PFSK-1 (cell line): ENCODE measurements around the gene ANKFY1.

ENCODE experiments used
- FOXP2 ChIP-seq: optimal IDR thresholded peaks from 2 replicates; pipeline ENCODE3; 2011; ENCODE audit warnings: borderline replicate concordance, control low read depth, inconsistent platforms; ENCODE audit not compliant: insufficient read depth; ENCODE audit errors: extremely low read length, extremely low read depth
- POLR2AphosphoS5 ChIP-seq: IDR thresholded peaks from 2 replicates; pipeline ENCODE4 v1.6.1; 2012; ENCODE audit warnings: low read depth, mild to moderate bottlenecking, control low read depth, low read length, moderate library complexity
- SIN3A ChIP-seq: IDR thresholded peaks from 2 replicates; pipeline ENCODE4 v1.6.1; 2012; ENCODE audit warnings: mild to moderate bottlenecking, low read length, moderate library complexity, borderline replicate concordance; ENCODE audit not compliant: insufficient read depth
- TAF1 ChIP-seq: IDR thresholded peaks from 2 replicates; pipeline ENCODE4 v1.6.1; 2012; ENCODE audit warnings: low read length, control low read depth, borderline replicate concordance; ENCODE audit not compliant: insufficient read depth
- TF ChIP-seq, protein P1 (sequence below), 2 experiments: IDR thresholded peaks; 2 replicates each; pipeline versions ENCODE4 v1.6.1 to v1.8.0; 2011 to 2012; ENCODE audit warnings: low read depth in 2 of 2, low read length in 2 of 2, control low read depth in 1 of 2, inconsistent platforms in 1 of 2, mild to moderate bottlenecking in 1 of 2, moderate library complexity in 1 of 2; ENCODE audit not compliant: insufficient read depth in 1 of 2

The ANKFY1 gene

DNA sequence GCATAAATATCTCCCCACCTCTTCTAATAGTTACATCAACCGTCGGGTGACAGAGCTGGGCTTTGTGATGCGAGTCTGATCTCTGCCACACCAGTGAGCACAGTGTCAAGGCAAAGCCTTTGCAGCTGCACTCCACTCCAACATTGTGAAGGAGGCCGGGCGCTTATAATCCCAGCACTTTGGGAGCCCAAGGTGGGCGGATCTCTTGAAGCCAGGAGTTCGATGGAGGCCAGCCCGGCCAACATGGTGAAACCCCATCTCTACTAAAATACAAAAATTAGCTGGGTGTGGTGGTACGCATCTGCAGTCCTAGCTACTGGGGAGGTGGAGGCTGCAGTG is 101.8 kb downstream of the ANKFY1 start:
- TF ChIP-seq POLR2AphosphoS5, result no peak; the same call in 1 of the 2 replicates
- TF ChIP-seq, protein P1, sequence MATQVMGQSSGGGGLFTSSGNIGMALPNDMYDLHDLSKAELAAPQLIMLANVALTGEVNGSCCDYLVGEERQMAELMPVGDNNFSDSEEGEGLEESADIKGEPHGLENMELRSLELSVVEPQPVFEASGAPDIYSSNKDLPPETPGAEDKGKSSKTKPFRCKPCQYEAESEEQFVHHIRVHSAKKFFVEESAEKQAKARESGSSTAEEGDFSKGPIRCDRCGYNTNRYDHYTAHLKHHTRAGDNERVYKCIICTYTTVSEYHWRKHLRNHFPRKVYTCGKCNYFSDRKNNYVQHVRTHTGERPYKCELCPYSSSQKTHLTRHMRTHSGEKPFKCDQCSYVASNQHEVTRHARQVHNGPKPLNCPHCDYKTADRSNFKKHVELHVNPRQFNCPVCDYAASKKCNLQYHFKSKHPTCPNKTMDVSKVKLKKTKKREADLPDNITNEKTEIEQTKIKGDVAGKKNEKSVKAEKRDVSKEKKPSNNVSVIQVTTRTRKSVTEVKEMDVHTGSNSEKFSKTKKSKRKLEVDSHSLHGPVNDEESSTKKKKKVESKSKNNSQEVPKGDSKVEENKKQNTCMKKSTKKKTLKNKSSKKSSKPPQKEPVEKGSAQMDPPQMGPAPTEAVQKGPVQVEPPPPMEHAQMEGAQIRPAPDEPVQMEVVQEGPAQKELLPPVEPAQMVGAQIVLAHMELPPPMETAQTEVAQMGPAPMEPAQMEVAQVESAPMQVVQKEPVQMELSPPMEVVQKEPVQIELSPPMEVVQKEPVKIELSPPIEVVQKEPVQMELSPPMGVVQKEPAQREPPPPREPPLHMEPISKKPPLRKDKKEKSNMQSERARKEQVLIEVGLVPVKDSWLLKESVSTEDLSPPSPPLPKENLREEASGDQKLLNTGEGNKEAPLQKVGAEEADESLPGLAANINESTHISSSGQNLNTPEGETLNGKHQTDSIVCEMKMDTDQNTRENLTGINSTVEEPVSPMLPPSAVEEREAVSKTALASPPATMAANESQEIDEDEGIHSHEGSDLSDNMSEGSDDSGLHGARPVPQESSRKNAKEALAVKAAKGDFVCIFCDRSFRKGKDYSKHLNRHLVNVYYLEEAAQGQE (IDR thresholded peaks at IDR 0.05; ENCODE audit: insufficient read depth in 1 of 2, low read depth in 2 of 2, low read length in 2 of 2), result no peak
- no peak for TF ChIP-seq SIN3A
- TF ChIP-seq FOXP2, result no peak
- no peak for TF ChIP-seq TAF1

DNA sequence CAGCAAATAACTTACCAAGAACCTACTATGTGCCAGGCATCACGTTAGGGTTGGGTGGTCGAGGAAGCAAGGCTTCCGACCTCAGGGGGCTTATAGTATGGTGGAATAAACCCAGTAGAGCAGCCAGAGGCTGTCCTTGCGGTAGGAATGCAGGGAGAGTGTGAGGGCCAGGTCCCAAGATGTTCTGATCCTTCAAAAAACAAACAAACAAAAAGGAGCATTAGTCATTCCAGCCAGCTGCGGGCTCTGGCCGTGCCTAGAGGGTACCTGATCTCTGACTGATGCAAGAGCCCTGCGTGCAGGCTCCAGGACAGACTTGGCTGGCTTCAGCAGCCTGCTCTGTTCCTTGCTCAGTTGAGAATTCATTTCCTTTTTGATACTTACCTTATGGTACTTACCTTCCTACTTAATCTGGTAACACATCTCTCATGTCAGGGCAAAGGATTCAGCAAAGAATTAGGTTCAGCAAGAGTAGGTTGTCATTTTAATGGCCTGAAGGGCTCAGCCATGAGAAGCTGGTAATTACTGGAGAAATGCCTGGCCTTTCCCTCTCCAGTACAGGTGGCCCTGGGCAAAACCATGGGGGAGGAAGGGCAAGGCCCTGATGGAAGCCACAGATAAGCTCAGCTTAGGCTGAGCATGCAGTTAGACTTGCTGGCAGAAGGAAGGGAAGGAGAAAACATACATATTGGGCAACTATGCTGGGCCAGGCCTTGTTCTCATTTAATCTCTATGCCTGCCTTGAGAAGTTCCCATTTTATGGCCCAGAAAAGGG is 102.4 kb downstream of the ANKFY1 start:
- peak; percentile 51 for TF ChIP-seq FOXP2
- TF ChIP-seq SIN3A, result peak; percentile 69; the same call in 1 of the 2 replicates
- no peak for TF ChIP-seq POLR2AphosphoS5
- TF ChIP-seq TAF1, result peak; percentile 23; the same call in 1 of the 2 replicates
- TF ChIP-seq, protein P1 (IDR thresholded peaks at IDR 0.05; ENCODE audit: insufficient read depth in 1 of 2, low read depth in 2 of 2, low read length in 2 of 2), result no peak

DNA sequence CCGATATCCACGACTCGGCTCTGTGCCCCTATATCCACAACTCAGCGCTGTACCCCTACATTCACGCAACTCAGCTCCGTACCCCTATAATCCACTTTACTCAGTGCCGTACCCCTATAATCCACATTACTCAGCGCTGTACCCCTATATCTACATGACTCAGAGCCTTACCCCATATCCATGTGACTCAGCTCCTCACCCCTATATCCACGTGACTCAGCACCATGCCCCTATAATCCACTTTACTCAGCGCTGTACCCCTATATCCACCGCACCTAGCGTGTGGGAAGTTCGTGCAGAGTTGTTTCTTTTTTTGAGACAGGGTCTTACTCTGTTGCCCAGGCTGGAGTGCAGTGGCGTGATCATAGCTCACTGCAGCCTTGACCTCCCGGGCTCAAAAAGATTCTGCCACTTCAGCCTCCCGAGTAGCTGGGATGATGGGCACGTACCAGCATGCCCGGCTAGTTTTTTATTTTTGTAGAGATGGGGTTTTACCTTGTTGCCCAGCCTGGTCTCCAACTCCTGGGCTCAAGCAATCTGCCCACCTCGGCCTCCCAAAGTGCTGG is 103.4 kb downstream of the ANKFY1 start:
- no peak for TF ChIP-seq TAF1
- no peak for TF ChIP-seq POLR2AphosphoS5
- TF ChIP-seq FOXP2, result no peak
- TF ChIP-seq, protein P1 (IDR thresholded peaks at IDR 0.05; ENCODE audit: insufficient read depth in 1 of 2, low read depth in 2 of 2, low read length in 2 of 2), result no peak
- no peak for TF ChIP-seq SIN3A

DNA sequence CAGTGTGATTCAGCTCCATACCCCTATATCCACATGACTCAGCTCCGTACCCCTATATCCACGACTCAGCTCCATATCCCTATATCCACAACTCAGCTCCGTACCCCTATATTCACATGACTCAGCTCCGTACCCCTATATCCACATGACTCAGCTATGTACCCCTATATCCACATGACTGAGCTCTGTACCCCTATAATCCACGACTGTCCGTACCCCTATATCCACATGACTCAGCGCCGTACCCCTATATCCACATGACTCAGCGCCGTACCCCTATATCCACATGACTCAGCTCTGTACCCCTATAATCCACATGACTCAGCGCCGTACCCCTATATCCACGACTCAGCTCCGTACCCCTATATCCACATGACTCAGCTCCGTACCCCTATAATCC is 104.0 kb downstream of the ANKFY1 start:
- TF ChIP-seq SIN3A, result no peak
- no peak for TF ChIP-seq POLR2AphosphoS5
- no peak for TF ChIP-seq FOXP2
- no peak for TF ChIP-seq TAF1

DNA sequence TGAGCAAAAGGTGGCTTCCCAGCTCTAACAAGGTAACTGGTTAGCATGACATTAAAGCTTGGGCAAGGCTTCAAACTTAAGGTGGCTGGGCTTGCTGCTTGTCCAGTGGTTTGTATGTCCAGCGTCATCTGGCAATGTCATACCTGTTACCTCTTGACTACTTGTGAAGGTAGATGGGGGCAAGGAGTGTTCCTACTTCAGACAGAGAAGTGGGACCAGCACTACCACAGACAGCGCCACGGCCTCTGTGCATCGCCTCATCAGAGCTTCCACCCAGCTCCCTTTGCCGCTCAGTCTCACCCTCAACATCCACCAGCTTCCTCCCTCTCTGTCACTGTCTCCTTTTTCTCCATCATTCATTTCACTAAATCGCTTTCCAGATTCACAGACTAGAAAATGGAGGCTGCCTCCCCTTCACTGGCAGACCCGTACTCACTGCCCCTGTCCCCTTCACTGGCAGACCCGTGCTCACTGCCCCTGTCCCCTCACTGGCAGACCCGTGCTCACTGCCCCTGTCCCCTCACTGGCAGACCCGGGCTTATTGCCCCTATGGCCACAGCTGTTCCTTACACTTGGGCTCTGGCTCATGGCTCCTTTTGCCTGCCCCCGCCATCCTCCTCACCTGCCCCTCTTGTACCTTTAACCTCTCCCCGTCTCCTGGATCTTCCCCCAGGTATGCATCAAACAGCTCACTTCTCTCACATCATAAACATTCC is 106.0 kb downstream of the ANKFY1 start:
- no peak for TF ChIP-seq FOXP2
- TF ChIP-seq TAF1, result no peak
- no peak for TF ChIP-seq POLR2AphosphoS5
- TF ChIP-seq SIN3A, result no peak
- TF ChIP-seq, protein P1 (IDR thresholded peaks at IDR 0.05; ENCODE audit: insufficient read depth in 1 of 2, low read depth in 2 of 2, low read length in 2 of 2), result no peak
